NCI-H187 (cell line): ENCODE data around the gene FGG.

Source experiments
- DNase-seq, 2 experiments: peaks; one replicate each; lab custom pipeline; 2025; lab: John Stamatoyannopoulos, UW

FGG gene

GRCh38 chr4:154585369-154586018 is 27.0 kb downstream of the FGG start:
- no peak for DNase-seq

- no peak for DNase-seq
Measured at GRCh38 chr4:154584259-154584658, 28.2 kb downstream of the FGG start.

- no peak for DNase-seq
Measured at GRCh38 chr4:154583677-154584076, 28.8 kb downstream of the FGG start.

- no peak for DNase-seq
Measured at GRCh38 chr4:154583230-154583629, 29.2 kb downstream of the FGG start.

- DNase-seq = no peak
Measured at GRCh38 chr4:154582723-154583122, 29.7 kb downstream of the FGG start.

- DNase-seq = no peak
Measured at GRCh38 chr4:154579927-154580326, 32.5 kb downstream of the FGG start.

- no peak for DNase-seq
Measured at GRCh38 chr4:154578919-154579318, 33.5 kb downstream of the FGG start.

- no peak for DNase-seq
Measured at GRCh38 chr4:154577324-154577723, 35.1 kb downstream of the FGG start.

- no peak for DNase-seq
Measured at GRCh38 chr4:154574311-154574710, 38.1 kb downstream of the FGG start.

- DNase-seq = no peak
Measured at GRCh38 chr4:154573190-154573870, 39.1 kb downstream of the FGG start.

- no peak for DNase-seq
Measured at GRCh38 chr4:154569584-154569983, 42.9 kb downstream of the FGG start.

- DNase-seq = no peak
Measured at GRCh38 chr4:154569028-154569427, 43.4 kb downstream of the FGG start.

- DNase-seq = no peak
Measured at GRCh38 chr4:154566639-154567204, 45.7 kb downstream of the FGG start.

- no peak for DNase-seq
Measured at GRCh38 chr4:154565704-154566103, 46.8 kb downstream of the FGG start.

GRCh38 chr4:154564311-154564710 is 48.1 kb downstream of the FGG start:
- DNase-seq = no peak

- DNase-seq = no peak
Measured at GRCh38 chr4:154562697-154563254, 49.7 kb downstream of the FGG start, which contains the start of gene FGB. Gene FGB (plus strand): TSS chr4:154563011. CDS start chr4:154563019, 8 bp downstream.

GRCh38 chr4:154560824-154561231 is 51.6 kb downstream of the FGG start:
- DNase-seq = no peak

- no peak for DNase-seq
Measured at GRCh38 chr4:154560419-154560801, 52.0 kb downstream of the FGG start.

- DNase-seq = no peak
Measured at GRCh38 chr4:154559494-154560418, 52.7 kb downstream of the FGG start.

GRCh38 chr4:154559141-154559493 is 53.3 kb downstream of the FGG start:
- DNase-seq = no peak
